Measurements from ENCODE around the gene OR6J1. TPM values are rescaled to one million over a fixed set of nuclear protein-coding genes. Genes with fewer than 3 reads are reported as not detected.

Gene OR6J1
- total and polyA plus RNA-seq, 2 donors (not counting 3 experiments of a cell fraction or from before 2014, with no cell fraction given) = not detected

DNA sequence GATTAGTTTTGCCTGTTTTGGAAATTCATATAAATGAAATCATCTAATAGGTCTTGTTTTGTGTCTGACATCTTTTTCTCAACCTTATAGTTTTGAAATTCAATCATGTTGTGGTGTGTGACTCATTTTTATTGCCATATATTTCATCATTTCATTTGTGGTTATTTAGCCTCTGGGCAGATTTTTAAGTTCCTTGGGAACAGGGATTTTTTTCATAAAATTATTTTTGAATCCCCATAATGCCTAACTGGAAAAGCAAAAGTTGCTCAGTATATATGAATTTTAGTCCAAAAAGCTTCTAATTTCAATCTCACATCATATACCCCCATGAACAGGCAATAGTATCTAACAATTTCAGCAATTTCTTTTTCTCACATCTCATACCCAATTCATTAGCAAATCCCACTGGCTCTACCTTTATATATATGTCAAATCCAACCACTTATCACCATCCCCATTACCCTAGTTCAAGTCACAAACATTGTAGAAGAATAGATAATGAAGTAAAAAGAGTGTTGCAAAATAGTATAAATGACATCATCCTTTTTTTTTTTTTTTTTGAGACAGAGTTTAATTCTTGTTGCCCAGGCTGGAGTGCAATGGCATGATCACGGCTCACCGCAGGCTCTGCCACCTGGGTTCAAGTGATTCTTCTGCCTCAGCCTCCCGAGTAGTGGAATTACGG is 2.6 kb upstream of the OR6J1 start:
- no peak for FAIRE-seq
- H3K4me2 ChIP-seq (ENCODE audit: insufficient read depth, low read length) = no peak overlapping the region

More for the DNA sequence above, 2.6 kb upstream of the OR6J1 start:
- no peaks in the 10 kb centered on the region for H4K20me1 ChIP-seq (replicated peaks; ENCODE audit: control insufficient read depth, extremely low read depth, insufficient read depth, low read length)
- H2AFZ ChIP-seq (ENCODE audit: low read depth, low read length) = no peak overlapping the region
- no peak for DNase-seq (ENCODE audit: low read depth, low spot score)
- POLR2A ChIA-PET = interaction anchor here (0.6 kb wide), 1 partner anchor 32 kb away, joined by 10 read pairs; no protein-coding TSS in a partner anchor
- H3K27me3 ChIP-seq (ENCODE audit: control insufficient read depth in 2 of 2, insufficient read depth in 2 of 2, low read length in 2 of 2) = no peaks in the 10 kb centered on the region
- dilution Hi-C loops (cut with MboI; ENCODE audit: extremely low pct_ligation_motif_present, low sequenced_read_pairs) (no loop called here), intact Hi-C loops (cut with micrococcal nuclease) (no loop called here)
- BruUV-seq (replicated peaks) = no TSS peak
- H3K79me2 ChIP-seq (ENCODE audit: control insufficient read depth, insufficient read depth, low read length) = no peaks in the 10 kb centered on the region
- H3K4me3 ChIP-seq (replicated peaks in 1 of 3; ENCODE audit: insufficient read depth in 1 of 3, low read depth in 1 of 3, low read length in 3 of 3) = no peak overlapping the region
- H3K9me3 ChIP-seq (replicated peaks; ENCODE audit: control insufficient read depth, insufficient read depth, low read length) = no peaks in the 10 kb centered on the region
- no peaks in the 10 kb centered on the region for H3K9me1 ChIP-seq (replicated peaks; ENCODE audit: control insufficient read depth, extremely low read depth, insufficient read depth, low read length)
- CTCF ChIA-PET = interaction anchor here (1.1 to 1.4 kb wide), 2 partner anchors 22 to 77 kb away, joined by 3 to 8 read pairs; no protein-coding TSS in a partner anchor
- no peaks in the 10 kb centered on the region for H3K4me1 ChIP-seq (ENCODE audit: control insufficient read depth, extremely low read depth, insufficient read depth, low read length)
- no peak for TF ChIP-seq JUN (IDR thresholded peaks at IDR 0.05; ENCODE audit: borderline replicate concordance, insufficient read depth, insufficient read length, low read depth)
- TF ChIP-seq FOS (IDR thresholded peaks at IDR 0.05; ENCODE audit: borderline replicate concordance, insufficient read depth, low read length) = no peak
- no peak for TF ChIP-seq POLR2A (IDR thresholded peaks at IDR 0.05; ENCODE audit: low read depth, low read length)
- no peak for TF ChIP-seq EZH2 (IDR thresholded peaks at IDR 0.05; ENCODE audit: borderline replicate concordance, low read depth, low read length, severe bottlenecking)
- TF ChIP-seq CTCF (IDR thresholded peaks at IDR 0.05; ENCODE audit: extremely low read depth in 1 of 2, insufficient read depth in 1 of 2, low read depth in 1 of 2, low read length in 2 of 2) = no peak
- TF ChIP-seq, protein P1, sequence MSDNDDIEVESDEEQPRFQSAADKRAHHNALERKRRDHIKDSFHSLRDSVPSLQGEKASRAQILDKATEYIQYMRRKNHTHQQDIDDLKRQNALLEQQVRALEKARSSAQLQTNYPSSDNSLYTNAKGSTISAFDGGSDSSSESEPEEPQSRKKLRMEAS (IDR thresholded peaks at IDR 0.05; ENCODE audit: insufficient read depth, insufficient read length) = no peak
- TF ChIP-seq POLR2AphosphoS5 (IDR thresholded peaks at IDR 0.05; ENCODE audit: insufficient read depth, low read depth, low read length) = no peak
- TF ChIP-seq MYC (IDR thresholded peaks at IDR 0.05; ENCODE audit: low read depth, low read length) = no peak
- no peak for TF ChIP-seq GATA2 (IDR thresholded peaks at IDR 0.05; ENCODE audit: insufficient read depth, insufficient read length, low read depth, low read length)
- H3K27ac ChIP-seq (ENCODE audit: insufficient read depth, low read depth, low read length) = no peak overlapping the region
- H3K9ac ChIP-seq (replicated peaks; ENCODE audit: extremely low read depth, insufficient read depth, low read length) = no peak overlapping the region
- no peaks in the 10 kb centered on the region for H3K36me3 ChIP-seq (ENCODE audit: control insufficient read depth in 2 of 2, extremely low read depth in 1 of 2, insufficient read depth in 2 of 2, low read length in 2 of 2)
